Stromal cell of bone marrow (primary cell): ENCODE measurements around the gene NAXD.
"Not testable (repeated sequence)": the region's sequence is repeated elsewhere in the genome, so short reads cannot be mapped to it uniquely, and the experiment has no call there.

Experiments
- DNase-seq: peaks from one replicate; pipeline ENCODE4 v3.0.0-alpha.2; 2012; ENCODE audit warnings: low read depth

NAXD gene

DNA sequence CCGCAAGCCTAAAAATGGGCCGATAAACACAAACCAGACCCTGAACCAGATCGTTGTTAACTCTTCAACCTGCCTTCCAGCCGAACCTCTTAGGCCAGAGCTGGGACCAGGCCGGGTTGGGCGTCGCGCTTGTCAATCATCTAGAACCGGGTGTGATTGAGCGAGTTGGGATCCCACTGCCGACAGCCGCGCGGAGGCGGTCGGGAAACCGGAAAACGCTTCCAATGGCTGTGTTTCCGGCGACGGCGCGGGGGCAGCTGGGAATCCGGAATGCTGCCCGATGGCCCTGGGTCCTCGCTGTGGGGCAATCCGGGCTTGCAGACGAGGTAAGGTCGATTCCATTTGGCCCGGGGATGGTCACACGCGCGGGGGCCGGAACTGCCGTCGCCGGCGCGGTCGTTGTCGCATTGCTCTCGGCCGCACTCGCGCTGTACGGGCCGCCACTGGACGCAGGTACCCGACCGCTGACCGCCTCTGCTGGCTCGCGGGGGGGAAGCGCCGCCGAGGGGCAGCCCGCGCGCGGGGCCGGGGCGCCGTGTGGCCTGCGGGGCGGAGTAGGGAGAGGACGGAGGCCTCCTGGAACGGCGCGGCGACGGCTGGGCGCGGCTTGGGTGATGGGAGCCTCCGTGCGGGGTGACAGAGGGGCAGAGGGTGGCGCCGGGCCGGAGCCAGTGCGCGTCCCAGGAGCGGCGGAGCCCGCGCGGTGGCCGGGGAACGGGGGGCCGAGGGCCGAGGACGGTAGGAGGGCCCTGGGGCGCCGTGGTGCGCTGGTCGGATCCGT, at the start of gene NAXD:
TSS of gene NAXD (plus strand) at position 224 of the 781 bp plus-strand sequence. CDS start at position 281, 57 bp downstream.
- peak; percentile 95 for DNase-seq

DNA sequence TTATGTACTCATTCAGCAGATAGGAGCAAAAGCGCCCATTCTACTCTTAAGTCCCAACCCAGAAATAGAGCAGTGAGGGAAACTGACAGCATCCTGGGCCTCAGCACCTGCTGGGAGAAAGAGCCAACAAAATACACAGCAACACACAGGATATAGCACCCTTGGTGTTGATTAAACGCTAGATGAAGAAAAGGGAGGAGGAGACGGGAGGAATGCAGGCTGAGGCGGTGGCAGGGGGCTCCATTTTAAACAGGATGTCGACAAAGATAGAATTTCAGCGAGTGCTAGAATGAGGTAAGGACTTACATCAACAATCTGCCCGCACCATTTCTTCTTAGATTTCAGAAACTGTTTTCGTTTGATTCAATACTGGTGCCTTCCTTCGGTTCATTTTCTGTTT, 49.2 kb upstream of the NAXD start:
- no peak for DNase-seq

DNA sequence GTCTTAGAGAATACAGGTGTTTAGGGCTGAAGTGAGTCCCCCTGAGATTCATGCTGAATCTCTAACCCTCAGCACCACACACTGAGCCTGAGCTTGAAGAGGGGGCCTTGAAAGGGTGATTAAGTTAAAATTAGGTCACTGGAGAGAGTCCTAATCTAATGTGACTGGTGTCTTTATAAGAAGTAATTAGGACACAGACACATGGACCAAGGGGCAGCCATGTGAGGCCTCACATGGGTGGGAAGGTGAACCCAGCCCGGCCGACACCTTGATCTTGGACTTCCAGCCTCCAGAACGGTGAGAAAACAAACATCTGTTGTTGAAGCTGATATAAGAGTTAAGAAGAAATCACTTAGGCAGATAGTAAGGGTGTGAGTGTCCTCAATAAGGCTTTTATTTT, 46.7 kb upstream of the NAXD start:
- no peak for DNase-seq

DNA sequence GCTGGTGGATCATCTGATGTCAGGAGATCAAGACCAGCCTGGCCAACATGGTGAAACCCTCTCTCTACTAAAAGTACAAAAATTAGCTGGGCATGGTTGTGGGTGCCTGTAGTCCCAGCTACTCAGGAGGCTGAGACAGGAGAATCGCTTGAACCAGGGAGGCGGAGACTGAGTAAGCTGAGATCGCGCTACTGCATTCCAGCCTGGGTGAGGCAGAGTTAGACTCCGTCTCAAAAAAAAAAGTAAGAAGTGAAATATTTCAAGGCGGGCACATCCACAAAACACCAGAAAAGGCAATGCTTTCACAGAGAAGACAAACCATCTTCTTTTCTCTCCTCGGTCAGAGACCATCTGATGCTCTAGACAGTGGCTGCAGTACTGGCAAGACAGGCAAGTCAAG, 45.4 kb upstream of the NAXD start:
- DNase-seq = not testable (repeated sequence)

DNA sequence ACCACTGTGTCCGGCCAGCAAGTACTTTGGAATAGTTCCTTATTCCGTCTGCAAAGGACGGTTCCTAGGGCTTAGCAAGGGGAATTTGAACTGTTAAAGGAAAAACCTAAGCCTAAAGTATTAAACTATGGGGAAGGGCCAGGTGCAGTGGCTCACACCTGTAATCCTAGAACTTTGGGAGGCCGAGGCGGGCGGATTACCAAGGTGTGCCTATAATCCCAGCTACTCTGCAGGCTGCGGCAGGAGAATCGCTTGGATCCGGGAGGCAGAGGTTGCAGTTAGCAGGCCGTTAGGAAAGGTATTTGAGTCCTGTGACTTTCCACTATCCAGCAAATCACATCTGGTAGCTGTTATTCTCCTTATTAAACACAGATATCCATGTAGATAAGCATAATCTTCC, 44.5 kb upstream of the NAXD start:
- DNase-seq = no peak

DNA sequence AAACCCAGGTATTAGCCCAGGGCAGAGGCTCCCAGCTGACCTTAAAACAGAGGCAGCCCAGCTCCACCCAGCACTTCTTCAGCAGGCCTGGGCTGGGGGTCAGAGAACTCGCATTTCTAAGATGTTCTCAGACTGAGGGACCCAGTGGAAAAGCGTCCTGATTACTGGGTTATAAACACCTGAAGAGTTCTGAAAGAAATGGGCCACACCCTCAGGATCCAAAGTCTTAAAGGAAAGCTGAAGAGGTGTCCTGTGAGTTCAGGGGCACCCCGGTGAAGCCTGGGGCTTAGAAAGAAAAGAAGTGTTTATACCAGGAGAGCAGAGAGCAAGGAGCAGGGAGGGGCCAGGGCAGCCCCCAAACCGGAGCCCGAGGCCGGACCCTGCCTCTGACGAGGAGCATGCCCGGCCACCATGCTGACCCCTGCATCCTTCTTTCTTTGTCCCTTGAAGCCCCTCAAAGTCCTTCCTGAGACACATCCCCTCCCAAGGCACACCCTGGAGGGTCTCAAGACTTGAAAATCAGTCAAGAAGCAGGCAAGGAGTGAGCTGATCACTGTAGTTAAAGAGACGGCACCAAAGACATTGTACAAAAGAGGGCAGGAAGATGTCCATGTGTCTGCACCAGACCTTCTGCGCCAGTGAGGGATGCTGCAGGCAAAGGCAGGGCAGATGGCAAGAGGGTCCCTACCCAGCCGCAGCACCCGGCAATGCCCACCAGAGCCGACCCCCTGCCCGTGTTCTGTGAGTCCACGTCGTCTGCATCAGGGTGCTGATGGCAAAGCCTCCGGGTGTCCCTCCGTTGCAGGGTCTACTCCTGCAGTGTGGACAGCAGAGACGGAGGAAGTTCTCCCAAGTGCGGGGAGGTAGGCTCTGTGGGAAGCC, 43.2 kb upstream of the NAXD start:
- no peak for DNase-seq

DNA sequence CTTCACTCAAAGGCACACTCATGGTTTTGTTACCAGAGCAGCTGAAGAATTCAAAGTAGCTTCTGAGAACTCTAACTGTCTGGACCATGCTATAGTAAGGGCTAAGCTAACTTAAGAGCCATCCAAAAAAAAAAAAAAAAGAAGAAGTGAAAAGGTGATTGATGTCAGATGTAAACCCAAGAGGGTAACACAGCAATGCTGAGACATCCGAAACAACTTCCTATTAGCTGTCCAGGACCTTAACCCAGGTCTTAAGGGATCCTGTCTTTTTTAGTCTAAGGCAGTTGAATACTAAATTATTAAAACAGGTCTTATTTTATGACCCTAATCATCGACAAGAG, 42.6 kb upstream of the NAXD start:
- DNase-seq = no peak

DNA sequence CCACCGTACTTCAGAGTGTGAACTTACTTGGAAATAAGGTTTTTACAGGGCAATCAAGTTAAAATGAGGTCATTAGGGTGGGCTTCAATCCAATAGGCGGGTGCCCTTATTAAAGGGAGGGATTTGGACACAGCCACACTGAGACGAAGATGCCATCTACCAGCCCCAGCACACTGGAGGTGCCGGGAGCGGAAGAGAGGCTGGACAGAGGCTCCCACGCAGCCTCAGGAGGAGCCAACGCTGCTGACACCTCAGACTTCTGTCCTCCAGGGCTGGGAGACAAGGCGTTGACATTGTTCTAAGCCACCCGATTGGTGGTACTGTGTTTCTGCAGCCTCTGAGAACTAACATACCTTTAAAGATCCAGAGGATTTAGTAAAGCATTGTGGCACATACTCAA, 41.2 kb upstream of the NAXD start:
- no peak for DNase-seq

DNA sequence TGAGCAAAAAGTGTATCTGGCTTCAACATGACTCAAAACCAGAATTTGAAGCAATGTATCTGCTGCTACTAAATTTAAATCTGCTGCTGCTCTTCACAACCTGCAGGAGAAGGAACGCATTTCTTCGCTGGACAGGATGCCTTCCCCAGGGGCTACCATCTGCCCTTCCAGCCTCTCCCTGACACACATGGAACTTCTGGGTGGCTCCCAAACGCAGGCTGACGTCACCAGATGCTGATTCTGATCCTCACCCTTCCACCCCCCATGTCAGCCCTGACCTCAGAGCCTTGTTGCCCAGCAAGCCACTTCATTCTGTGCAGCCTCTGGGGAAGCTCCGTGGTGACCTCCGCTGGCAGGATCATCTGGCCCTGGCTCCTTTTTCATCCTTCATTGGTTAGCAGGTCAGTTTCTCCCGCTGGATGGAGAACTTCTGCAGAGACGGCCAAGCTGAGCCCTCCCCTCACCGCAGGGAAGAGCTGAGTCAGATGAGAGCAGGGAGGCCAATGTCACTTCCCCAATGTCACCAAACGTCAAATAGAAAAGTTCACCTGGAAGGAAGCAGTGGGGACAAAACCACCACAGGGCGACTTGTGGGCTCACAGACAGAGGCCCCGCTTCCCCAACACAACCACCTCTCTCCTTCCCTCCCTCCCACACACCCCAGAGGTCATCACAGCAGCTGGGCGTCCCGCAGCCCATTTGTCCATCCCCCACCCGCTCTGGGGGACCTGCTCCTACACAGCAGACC, 39.8 kb upstream of the NAXD start:
- no peak for DNase-seq

DNA sequence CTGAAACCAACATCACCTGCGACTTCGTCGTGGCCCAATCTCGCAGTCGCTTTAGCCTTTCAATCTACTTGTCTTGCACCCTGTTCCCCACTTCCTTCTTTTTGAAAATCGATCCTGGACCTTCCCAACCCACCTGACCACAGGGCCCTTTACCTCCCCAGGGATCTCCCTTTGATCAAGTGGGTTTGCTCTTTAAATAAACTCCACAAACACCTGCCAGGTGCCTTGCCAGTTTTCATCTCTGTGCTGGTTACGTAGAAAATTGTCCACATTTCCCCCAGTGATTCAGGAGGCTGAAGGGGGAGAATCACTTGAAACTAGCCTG, 39.3 kb upstream of the NAXD start:
- no peak for DNase-seq

DNA sequence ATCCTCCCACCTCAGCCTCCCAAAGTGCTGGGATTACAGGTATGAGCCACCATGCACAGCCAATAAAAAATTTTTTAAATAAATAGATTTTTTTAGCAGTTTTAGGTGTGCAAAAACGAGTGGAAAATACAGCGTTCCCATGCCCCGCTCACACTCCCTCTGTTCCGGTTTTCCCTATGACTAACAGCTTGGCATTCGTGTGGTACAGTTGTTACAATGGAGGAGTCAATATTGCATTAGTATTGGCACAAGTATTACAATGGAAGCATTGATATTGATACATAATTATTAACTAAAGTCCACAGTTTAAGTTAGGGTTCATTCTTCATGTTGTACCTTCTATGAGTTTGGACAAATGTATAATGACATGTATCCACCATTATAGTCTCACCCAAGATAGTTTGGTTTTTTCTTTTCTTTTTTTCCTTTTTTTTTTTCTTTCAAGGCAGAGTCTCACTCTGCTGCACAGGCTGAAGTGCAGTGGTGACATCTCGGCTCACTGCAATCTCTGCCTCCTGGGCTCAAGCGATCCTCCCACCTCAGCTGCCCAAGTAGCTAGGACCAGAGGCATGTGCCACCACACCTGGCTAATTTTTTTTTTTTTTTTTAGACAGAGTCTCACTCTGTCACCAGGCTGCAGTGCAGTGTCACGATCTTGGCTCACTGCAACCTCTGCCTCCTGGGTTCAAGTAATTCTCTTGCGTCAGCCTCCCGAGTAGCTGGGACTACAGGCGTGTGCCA, 38.4 kb upstream of the NAXD start:
- DNase-seq = no peak

DNA sequence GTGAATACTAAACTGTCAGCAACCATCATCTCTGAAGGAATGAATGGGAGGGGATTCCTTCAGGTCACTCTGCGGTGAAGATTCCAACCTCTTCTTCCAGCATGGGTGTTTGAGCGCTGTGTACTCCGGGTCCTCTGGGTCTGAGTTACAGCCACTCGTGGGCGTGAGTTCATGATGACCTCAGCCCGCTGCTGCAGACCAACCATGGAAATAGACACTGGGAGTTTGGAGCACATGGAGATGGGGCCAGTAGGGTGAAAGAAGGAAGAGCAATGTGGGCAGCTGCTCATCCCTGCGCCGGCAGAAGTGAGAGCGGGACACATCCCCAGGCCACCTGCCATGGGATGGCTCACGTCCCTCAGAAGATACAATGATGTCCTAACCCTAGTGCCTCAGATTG, 37.0 kb upstream of the NAXD start:
- DNase-seq = no peak

DNA sequence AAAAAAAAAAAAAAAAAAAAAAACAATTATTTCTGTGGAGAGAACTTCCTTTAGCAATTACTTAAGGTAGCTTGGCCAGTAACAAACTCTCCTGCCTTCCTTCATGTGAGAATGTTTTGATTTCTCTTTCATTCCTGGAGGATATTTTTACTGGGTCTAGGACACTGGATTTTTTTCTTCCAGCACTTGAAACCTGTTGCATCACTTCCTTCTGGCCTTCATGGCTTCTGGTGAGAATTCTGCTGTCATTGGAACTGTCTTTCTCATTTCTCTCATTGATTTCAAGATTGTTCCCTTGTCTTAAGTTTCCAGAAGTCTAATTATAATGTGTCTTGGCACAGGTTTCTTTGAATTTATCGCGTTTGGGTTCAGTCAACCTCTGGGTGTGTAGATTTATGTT, 34.5 kb upstream of the NAXD start:
- DNase-seq = no peak

DNA sequence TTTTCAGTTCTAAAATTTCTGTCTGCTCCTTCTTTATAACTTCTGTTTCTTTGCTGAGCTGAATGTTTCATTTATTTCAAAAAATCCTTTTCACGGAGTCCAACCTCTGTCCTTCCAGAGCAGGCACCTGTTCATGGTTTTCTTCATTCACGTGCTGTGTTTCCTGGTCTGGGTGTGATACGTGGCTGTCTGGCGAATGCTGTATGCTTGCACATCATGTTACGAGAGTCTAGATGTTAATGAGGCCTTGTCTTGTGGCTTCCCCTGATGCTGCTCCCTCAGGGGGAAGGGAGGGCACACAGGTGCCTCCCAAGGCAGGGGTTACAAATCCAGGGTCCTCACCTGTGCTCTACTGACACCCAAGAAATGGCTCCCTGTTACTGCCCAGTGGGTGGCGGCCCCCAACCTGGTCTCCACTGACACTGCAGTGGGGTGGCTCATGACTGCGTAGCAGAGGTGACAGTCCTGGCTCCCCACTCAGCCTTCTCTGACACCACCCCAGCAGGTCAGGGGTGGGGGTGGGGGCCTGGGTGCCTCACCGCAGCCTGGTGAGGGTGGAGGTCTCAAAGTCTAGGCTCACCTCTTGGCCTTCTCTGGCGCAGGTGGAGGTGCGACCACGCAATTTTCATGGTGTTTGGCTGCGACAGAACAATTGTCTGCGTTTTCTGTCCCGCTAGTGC, 33.7 kb upstream of the NAXD start:
- DNase-seq = no peak

DNA sequence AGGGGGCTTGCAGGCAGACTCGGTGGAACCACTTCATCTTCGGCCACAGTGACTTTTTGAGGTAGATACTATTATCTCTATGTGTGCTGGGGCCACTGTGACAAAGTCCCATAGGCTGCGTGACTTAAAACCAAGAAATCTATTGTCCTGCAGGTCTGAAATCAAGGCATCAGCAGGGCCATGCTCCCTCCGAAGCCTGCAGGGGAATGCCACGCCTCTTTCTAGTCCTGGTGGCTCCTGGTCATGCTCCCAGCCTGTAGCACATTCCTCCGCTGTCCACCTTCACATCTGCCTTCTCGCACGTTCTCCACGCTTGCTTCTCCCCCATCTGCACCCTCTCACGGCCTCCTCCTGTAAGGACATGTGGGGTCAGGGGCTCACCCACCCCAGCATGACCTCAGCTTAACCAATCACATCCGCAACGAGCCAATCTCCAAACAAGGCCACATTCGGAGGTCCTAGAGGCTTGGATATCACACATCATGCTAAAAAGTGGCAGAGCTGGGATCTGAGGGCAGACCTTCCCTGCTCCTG, 32.9 kb upstream of the NAXD start:
- DNase-seq = no peak

DNA sequence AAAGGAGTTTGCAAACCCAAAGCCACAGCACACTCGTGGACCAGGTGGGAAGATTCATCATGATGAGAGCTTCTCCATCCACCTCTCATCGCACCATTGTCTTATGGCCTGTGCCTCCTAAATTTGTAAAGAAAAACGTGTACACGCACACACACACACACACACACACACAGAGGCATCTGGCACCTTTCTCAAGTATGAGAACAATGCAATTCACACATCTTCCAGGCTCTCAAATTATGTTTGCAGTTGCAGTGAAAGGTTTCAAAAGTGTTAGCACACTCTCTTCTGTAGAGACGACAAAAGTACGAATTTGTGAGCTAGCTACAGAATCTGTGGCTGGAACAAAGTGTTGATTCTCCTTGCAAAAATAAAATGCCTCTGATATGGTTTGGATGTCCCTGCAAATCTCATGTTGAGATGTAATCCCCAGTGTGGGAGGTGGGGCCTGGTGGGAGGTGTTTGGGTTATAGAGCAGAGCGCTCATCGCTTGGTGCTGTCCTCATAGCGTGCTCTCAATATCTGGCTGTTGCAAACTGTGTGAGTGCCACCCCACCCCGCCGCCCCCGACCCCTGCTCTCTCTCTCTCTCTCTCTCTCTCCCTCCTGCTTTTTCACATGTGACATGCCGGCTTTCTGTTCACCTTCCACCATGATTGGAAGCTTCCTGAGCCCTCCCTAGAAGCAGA, 32.0 kb upstream of the NAXD start:
- no peak for DNase-seq

DNA sequence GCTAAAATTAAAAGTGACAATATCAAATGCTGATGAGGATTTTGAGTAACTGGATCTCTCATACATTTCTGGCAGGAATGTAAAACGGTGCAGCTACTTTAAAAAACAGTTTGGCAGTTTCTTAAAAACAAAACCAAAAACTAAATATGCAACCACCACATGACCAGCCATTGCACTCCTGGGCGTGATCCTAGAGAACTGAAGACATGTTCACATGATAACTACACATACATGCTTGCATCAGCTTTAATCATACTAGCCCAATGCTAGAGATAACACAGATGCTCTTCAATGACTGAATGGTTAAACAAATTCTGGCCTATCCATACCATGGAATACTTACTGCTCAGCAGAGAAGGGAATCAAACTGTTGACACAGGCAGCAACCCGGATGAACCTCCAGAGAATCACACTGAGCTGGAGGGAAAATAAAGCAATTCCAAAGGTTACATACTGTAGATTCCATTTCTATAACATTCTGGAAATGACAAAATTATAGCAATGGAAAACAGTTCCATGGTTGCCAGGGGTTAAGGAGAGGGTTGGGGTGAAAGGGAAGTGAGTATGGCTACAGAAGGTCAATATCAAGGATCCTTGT, 25.5 kb upstream of the NAXD start:
- no peak for DNase-seq

DNA sequence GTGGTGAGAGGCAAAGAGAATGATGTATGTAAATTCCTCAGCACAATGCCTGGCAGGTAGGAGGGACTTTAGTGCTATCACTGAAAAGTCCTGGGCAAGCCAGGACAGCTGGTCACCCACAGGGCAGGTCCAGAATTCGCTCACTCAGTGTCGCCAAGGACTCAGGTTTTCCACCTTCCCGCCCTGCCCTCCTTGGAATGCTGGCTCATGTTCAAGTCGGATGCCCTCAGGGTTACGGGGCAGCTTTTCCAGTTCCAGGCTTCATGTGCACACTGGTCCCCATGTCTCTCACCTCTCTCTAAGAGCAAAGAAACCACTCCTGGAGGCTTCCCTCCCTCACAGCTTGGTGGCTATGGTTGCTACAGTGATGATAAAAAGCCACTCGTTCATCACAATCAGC, 24.8 kb upstream of the NAXD start:
- no peak for DNase-seq

DNA sequence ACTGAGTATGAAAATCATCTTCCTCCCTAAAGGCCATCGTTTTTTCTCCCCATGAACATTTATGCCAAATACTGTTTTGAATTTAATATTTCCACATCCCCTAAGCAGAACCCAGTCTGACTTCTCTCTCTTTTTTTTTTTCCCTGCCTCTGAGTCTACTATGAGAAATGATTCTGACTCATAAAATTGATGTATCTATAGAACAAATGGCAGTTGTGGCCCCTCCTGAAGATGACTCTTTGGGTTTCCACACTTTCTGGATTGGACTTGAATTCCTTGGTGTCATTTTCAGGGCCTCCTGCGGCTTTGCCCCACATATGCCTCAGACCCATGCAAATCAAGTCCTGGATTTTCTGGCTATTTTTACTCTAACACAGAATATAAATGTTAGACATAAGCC, 22.7 kb upstream of the NAXD start:
- peak; percentile 48 for DNase-seq

DNA sequence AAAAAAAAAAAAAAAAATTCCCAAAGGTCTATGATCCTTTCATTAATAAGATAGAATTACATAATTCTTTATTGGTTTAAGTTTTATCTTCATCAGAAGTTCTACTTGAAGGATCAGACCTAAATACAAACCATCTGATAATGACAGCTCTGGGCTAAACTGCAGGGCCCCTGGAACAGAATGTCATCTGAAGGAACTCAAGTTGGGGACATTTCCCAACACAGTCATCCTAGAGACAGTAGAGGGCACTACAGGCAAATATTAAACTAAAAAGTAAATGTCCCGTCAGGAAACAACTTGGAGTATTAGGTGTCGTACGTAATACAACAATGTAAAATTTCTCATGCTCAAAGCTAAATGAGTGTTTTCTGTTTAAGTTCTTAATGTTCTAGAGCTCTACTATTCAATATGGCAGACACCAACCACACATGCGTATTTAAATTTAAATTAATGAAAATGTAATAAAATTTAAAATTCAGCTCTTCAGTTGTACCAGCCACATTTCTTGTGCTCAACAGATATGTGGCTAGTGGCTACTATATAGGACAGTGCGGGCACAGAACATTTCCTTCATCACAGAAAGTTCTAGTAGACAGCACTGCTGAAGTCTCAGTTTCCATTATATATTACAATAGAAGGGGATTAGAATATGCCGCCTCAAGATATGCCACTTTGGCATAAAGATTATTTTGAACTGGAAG, 21.8 kb upstream of the NAXD start:
- peak; percentile 31 for DNase-seq
